Kasumi-1 (cell line): ENCODE measurements around the gene DMAP1.
A peak's percentile ranks its signal among the peaks of the same experiment; 100 is the strongest.

Experiments used
- DNase-seq, 2 experiments: peaks; one replicate each; lab custom pipeline; 2025; lab: John Stamatoyannopoulos, UW

DMAP1 gene

DNA sequence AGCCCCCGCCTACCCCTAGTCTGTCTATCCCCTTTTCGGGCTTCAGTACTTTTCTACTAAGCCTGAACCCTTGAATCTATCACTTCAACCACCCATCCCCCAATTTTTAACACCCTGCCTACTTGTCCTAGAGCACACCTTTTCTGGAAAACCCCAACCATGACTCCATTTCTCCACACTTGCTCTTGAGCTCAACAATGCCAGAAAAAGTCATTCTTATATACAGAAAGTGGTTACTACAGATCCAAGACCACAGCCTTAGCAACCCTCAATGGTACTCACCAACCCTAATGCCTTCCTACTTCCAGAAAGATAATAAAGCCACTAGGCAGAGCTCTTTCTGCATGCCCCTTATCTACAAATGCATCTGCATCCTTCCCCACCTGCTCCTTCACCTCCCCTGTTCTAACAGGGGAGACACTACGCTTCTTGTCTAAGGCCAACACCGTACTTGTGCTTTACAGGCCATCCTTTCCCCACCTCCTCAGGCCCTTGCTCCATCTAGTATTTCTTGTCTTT, 41.2 kb downstream of the DMAP1 start:
- DNase-seq: no peak

DNA sequence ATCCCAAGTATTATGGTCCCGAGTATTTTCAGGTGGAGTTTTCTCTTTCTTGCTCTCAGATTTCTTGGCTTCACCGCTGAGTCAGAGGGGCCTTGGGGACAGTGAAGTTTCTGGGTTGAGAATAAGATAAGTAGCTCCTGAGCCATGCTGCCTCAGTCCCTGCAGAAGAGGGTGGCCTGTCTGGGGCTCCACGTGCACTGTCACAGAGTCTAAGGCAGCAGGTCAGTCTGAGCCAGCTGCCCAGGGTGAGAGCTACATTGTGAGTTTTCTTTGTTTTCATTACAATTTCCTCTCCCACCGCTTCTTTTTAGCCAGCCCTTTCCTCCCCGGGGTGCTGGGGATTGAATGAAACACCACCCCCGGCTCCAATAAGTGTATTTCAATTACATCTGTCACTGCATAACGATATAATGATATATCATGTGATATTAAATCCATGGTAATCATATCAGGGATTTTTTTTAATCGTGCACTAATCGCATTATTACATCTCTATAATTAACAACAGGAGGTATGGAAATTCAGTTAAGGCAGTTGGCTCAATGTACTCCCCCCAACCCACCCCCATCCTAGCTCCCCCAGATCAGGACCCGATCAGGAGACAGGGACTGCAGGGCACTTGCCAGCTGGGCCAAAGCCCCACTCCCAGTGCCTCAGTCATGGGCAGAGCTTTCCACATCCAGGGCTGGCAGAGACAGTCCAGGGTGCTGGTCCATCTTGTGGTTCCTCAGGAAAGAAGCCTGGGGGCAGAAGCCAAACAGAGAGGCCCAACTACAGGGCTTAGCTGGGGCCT, 43.7 kb downstream of the DMAP1 start:
- DNase-seq: no peak

DNA sequence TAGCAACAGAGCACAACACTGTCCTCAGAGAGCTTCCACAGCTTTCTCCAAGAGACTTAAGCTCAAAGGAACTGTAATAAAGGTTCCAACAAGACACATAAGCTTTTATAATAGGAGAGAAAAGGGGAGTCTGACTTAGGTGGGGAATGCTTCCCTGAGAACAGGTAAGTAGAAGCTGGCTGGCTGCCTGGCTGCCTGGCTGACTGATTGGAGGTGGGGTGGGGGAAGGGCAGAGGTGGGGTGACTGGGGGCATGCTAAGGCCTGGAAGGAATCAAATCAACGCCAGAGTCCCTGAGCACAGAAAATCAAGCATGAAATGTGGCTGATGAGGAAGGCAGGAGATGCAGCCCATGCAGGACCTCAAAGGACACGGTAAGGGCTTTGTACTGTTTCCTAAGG, 45.8 kb downstream of the DMAP1 start:
- DNase-seq: no peak

DNA sequence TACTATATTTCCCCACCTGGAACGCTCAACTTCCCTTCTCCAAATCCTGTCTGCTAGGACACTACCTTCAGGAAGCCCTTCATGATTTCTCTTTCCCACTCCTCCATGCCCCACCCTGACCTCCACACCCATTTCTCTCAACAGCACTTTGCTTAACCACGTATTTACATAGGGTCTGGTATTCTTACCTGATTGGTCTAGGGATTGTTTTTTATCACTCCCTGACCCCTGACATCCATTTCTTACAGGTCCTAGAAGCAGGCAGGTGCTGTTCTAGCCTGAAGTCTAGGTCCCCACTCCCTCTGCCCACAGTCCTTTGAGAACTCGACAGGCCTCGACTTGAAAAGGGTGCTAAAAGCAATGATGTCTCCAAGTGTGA, 47.5 kb downstream of the DMAP1 start:
- no peak for DNase-seq

DNA sequence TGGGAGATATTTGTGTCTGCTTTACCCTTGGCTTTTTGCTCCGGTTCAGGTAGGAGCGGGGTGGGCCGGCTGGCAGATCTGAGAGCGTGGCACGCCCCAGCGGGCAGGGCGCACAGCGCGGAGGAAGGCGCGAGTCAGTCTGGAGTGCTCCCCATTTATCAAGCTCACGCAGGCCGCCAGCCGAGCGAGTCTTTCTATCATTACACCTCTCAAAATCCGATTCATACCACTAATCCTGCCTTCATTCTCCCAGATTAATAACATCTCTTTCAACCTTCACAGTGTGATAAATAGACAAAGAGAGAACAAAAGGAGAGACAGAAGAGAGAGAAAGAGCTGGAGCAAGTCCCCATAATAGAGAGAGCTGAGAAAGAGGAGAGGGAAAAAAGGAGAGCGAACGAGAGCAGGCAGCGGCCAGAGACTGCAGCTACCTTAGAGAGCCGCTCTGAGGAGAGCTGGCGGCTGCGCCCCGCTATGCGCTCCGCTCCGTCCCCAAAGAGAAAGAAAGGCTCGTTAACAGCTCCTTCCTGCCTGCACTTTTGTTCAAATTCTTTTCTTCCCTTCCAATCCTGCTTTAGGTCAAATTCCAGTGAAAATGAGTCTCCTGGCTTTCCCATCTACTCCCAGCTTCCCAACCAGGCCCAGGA, 48.0 kb downstream of the DMAP1 start:
- DNase-seq: no peak

DNA sequence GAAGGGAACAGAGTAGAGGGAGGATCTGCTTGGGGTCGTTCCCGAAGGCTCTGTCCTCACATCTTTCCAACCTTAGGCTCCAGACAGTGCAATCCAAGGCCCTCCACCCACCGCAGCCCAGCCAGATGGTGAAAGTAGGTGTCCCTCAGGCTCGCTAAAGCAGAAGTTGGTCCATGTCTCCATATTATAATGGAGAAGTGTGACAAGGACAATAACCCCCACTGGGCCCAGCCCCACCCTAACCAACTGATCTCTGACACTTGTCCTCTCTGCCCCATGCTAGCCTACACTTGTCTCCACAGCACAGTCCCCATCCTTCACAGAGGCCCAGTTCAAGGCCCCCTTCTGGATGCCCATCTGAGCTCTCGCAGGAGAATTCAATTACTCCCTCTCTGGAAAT, 48.7 kb downstream of the DMAP1 start:
- no peak for DNase-seq

DNA sequence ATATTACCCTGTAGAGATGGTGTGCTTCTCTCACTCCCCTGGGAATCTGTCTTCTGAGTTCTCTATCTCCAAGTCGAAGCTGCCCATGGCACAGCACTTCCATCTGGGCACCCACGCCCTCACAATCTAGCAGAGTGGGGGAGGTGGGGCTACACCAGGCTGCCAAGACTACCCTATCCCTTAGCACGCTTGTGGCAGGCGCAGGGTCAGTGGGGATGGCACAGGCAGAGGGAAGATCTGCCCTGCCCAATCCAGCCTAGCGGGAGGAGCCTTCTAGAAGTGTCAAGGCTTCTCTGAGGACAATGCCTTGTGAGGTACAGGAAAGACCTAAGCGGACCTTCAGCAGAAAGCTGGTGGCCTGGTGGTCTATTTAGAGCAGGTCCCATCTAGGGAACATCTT, 49.1 kb downstream of the DMAP1 start:
- no peak for DNase-seq

DNA sequence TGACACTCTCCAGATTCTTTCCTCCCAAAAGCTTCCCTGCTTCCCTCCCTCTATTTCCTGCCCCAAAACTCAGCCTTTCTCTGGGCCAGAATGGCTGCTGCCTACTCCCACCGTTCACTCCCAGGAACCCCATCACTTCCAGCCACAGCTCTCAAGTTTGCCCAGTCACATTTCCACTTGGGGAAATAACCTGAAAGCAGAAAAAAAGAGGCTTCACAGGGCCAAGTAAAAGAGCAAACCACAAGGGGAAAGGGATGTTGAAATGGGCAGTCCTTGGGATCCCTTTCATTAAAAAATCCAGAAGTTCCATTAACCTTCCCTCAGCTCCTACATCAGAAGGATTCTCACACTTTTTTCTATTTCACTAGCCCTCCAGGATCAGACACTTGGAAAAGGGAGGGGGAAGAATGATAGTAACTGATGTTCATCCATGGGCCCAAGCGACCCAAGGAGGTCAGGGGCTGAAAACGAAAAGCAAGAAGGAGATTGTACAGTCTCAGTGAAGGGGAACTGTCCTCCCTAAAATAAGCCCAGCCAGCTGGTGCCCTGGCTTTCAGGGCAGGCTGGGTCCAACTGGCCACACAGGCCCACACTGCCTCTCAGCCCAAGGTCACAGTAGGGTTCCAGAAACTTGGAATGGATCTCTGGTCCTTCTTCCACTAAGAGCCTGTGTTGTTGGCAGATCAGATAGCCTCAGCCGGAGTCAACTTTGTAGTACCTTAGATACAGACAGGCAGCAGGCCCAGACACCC, 49.7 kb downstream of the DMAP1 start:
- no peak for DNase-seq

DNA sequence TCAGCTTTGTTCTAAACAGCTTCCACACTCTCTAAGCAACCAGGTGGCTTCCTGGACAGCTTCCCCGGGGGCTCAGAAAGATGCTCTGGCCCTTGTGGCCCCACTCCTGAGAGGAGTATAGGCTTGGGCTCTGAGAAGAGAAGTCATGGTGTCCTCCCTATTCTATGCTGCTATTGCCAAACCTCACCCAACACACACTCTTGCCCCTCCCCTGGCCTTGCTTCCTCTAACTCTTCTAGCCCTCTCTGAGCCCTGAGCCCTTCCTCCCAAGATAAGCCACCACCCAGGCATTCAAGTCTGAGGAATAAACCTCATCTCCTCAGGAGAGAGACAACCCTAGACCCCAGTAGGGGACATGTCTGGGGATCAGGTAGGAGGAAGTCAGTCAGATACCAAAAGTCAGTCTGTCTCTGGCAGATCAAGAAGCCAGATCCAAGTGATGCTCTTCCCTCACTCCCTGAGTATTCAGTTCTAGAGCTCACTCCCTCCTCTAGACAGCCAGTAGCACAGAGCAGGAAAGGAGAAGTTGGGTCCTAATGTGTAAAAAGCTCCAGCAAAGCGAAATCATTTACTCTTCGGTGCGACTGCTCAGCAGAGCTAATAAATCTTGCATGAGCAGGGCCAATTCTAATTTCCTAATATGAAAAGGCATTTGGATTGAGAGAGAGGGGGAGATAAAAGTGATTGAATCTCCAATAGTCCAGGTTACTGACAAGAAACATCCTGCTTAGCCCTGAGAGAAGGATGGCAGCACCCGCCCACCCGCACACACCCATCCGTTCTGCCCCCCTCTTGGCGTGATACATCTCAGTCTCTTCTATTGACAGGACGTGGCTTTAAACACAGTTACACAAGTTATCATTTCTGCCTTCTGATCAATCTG, 50.5 kb downstream of the DMAP1 start:
- DNase-seq: peak; percentile 30 to 37

DNA sequence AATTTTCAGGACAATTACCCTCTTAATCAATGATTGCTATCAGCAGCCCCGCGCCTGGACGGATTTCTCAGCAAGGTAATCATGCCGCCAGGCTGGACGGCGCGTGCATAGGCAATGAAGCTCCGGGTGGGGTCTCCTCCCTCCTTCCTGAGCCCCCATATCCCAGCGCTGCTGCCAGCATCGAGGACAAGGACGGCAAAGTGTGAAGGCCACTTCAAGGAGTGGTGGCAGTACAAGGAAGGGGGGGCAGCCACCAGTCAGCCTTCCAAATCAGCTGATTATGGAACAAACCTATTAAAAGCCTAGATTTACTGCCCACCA, 51.1 kb downstream of the DMAP1 start:
- no peak for DNase-seq

DNA sequence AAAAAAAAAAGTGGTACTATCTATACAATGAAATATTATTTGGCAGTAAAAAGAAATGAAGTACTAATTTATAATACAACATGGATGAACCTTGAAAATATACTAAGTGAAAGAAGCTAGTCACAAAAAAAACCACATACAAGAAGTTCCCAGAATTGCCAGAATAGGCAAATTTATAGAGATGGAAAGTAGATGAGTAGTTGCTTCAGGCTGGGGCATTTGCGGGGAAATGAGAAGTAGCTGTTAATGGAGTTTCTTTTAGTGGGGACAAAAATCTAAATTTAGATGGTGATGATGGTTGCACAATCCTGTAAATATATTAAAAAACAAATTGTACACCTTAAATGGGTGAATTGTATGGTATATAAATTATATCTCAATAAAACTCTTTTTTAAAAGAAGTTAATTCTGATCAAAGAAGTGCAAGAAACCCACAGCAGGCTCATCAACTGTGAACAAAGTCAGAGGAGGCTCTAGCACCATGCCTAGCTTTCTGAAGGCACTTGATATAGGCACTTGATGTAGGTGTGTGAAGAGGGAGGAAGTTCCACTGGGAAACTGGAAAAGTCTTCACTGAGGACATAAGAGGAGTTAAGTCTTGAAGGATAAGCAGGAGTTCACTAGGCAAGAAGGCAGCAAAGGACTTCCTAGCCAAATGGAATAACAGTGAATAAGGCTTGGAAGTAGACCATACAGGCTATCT, 52.5 kb downstream of the DMAP1 start:
- no peak for DNase-seq

DNA sequence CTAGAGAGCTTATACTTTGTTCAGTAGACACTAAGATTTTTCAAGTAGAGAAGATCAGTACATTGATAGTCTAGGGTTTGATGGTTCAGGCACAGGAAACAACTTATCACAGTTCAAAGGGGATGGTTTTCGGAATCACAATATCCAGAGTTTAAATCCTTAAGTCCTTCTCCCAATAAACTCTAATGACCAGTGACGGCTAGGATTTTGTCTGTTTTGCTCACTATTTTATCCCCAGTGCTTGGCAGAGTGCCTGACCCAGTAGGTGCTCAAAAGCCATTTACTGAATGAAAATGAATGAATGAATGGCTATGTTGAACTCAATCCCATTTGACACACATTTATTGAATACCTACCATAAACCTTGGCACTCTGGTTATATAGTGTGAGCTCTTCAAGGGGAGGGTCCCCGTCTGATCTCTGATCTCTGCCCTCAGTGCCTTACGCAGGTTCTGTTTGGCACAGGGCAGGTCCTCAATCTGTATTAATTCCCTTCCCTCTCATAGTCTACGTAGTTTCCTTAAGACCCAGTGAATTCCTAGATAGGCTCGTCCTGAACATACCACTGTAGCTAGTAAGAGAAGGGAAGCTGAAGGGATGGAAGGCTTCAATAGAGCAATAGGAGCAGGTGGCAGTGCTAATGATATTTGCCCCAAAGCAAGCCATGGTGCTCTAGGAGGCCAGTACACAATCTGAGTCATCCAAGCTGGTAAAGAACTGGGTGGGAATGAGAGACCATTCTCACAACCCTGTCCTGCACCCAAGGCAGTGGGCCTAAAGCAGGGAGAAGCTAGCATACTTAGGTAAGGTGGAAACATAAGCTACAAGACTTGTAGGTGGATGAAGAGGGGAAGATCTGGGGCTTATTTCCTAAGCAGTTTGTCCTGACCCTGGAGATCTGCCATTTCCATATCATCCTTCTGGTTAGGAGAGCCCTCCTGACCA, 53.4 kb downstream of the DMAP1 start:
- no peak for DNase-seq

DNA sequence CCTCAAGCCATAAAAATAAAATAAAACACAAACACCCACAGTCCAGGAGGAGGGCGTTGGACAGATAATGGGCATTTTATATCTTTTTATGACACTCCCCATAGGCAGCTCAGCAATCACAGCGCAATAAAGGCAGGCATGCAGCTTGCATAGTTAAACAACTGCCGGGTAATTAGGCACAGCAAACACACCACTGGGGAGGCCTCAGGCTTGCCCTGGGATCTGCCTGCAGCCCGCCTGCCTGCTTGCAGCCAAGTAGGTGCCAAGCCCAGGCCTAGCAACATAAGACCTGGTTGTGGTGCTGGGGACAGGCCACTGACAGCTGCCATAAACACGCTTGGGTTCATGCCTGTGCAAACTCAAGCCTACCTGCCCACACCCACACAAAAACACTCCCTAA, 54.2 kb downstream of the DMAP1 start:
- DNase-seq: no peak

DNA sequence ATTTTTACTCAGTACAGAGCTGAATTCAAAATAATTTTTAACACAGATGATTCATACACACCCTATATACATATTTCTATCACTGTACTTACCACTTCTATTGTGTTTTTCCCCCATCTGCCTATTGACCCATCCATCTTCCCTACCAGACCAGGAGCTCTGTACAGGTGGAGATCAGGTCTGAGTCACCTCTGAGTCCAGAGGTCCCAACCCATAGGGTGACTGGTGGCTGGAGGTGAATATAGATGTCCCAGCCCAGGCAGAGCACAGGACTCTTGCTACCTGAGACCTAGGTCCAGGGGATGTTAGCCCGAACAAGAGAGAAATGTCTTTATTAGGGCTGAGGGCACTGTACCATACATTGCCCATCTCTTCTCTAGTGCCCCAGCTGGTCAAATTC, 54.8 kb downstream of the DMAP1 start:
- DNase-seq: no peak
